ENCODE data around the gene MED12. TPM values are rescaled to one million over a fixed set of nuclear protein-coding genes. Genes with fewer than 3 reads are reported as not detected.

The MED12 gene
- total and polyA plus RNA-seq, 10 of the 15 experiments (the other 5 are each of a cell fraction or from before 2014, with no cell fraction given), result 0.68 to 28.5 (median 13.7) TPM

DNA sequence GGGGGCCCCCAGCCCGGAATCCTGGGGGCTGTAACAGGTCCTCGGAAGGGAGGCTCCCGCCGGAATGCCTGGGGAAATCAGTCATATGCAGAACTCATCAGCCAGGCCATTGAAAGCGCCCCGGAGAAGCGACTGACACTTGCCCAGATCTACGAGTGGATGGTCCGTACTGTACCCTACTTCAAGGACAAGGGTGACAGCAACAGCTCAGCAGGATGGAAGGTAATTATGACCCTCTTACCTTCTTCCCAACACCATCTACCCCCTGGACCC is 21.7 kb upstream of the MED12 start:
- ChIA-PET CTCF (interaction anchor here (1.7 to 2.3 kb wide), 3 partner anchors 15 to 32 kb away, joined by 9 to 22 read pairs (median 10); partner anchors contain the start of genes IL2RG and MED12), POLR2A (interaction anchor here (1.1 to 1.3 kb wide), 2 partner anchors 15 to 85 kb away, joined by 3 to 4 read pairs; partner anchors contain the start of gene IL2RG), RAD21 (ENCODE audit: unreplicated experiment) (interaction anchor here (0.6 to 2.4 kb wide), 4 partner anchors 15 to 187 kb away, joined by 5 to 10 read pairs (median 6); partner anchors contain the start of genes IL2RG and NONO), SMC1A (ENCODE audit: uncharacterized antibody, unreplicated experiment) (interaction anchor here (1.2 to 2.7 kb wide), 3 partner anchors 21 to 83 kb away, joined by 5 to 10 read pairs (median 7); partner anchors contain the start of gene MED12)
- Histone ChIP-seq H3K9ac (ENCODE audit: control insufficient read depth, insufficient read depth, low read length) (peak overlapping the region; percentile 62; the same call in 1 of the 2 replicates), H4K20me1 (ENCODE audit: control insufficient read depth, insufficient read depth) (no peaks in the 10 kb centered on the region), H2AFZ (ENCODE audit: control insufficient read depth, low read depth, low read length) (0 out of 2 replicates have a peak overlapping the region, but pooled peaks have one; percentile 81), H3K36me3 (ENCODE audit: control insufficient read depth in 2 of 2, insufficient read depth in 2 of 2, low read length in 1 of 2) (no peaks in the 10 kb centered on the region), H3K27me3 (replicated peaks in 1 of 2; ENCODE audit: control insufficient read depth in 2 of 2, insufficient read depth in 2 of 2, low read length in 1 of 2) (no peaks in the 10 kb centered on the region), H3K4me2 (ENCODE audit: control insufficient read depth, insufficient read depth) (peak overlapping the region; percentile 79), H3K4me3 (peak overlapping the region; percentile 64), H3K79me2 (ENCODE audit: control insufficient read depth, insufficient read depth, low read length) (no peaks in the 10 kb centered on the region), H3K4me1 (ENCODE audit: control insufficient read depth, insufficient read depth, low read length) (no peaks in the 10 kb centered on the region), H3K9me3 (replicated peaks; ENCODE audit: control insufficient read depth, insufficient read depth, low read length) (no peaks in the 10 kb centered on the region), H3K27ac (ENCODE audit: control insufficient read depth, insufficient read depth) (no peak overlapping the region)
- BruUV-seq (replicated peaks), result no TSS peak
- FAIRE-seq (no peak), DNase-seq (ENCODE audit: low read depth, low spot score) (no peak), ATAC-seq (no peak)
- in situ Hi-C loops (cut with MboI) (no loop called here), intact Hi-C loops (cut with micrococcal nuclease; ENCODE audit: unreplicated experiment) (loop anchor here (10.0 kb wide), 1 partner anchor 188 kb away; the partner anchor contains the start of gene NONO)
- 38% methylated on average over 9 of the region's 9 CpGs for WGBS (ENCODE audit: insufficient coverage, insufficient replicate concordance, low lambda C conversion rate, missing lambda C conversion rate)
- TF ChIP-seq ATF3 (IDR thresholded peaks at IDR 0.05; ENCODE audit: borderline replicate concordance, extremely low read depth, low read depth, low read length) (no peak), MXI1 (IDR thresholded peaks at IDR 0.05; ENCODE audit: low read depth, low read length) (no peak), SREBF1 (IDR thresholded peaks at IDR 0.05; ENCODE audit: low read length) (no peak), CREM (IDR thresholded peaks at IDR 0.05; ENCODE audit: low read depth) (no peak), PML (IDR thresholded peaks at IDR 0.05; ENCODE audit: low read length) (no peak)

DNA sequence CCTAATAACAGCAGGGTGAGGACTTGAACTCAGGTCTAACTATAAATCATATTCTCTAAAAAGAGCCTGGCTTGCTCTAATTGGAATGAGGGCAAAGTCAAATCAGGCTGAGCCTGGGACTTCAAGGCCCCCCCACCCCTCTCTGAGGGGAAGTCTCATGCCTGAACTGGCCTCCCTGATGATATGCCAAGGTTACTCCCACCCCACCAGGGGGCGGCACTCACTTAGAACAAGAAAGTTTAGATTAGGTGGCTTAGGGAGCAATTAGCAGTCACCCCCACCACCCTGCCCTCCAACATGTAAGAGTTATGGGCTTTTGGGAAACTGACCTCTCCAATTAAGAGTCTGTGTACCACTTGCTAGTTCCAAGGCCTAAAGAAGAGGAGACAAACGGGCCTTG is 20.1 kb upstream of the MED12 start:
- ChIA-PET CTCF (interaction anchor here (0.8 to 2.3 kb wide), 6 partner anchors 13 to 82 kb away, joined by 3 to 22 read pairs (median 12); partner anchors contain the start of genes IL2RG and MED12), SMC1A (ENCODE audit: uncharacterized antibody, unreplicated experiment) (interaction anchor here (1.5 to 2.7 kb wide), 3 partner anchors 14 to 80 kb away, joined by 5 to 10 read pairs (median 7); partner anchors contain the start of gene IL2RG), RAD21 (ENCODE audit: unreplicated experiment) (interaction anchor here (1.7 kb wide), 1 partner anchor 32 kb away, joined by 6 read pairs; no protein-coding TSS in a partner anchor), POLR2A (interaction anchor here (0.9 to 1.0 kb wide), 4 partner anchors 10 to 84 kb away, joined by 3 to 4 read pairs (median 3); no protein-coding TSS in a partner anchor)
- Histone ChIP-seq H3K36me3 (ENCODE audit: control insufficient read depth in 2 of 2, insufficient read depth in 2 of 2, low read length in 1 of 2) (no peaks in the 10 kb centered on the region), H3K79me2 (ENCODE audit: control insufficient read depth, insufficient read depth, low read length) (no peaks in the 10 kb centered on the region), H4K20me1 (ENCODE audit: control insufficient read depth, insufficient read depth) (no peaks in the 10 kb centered on the region), H3K9ac (ENCODE audit: control insufficient read depth, insufficient read depth, low read length) (no peak overlapping the region), H3K9me3 (replicated peaks; ENCODE audit: control insufficient read depth, insufficient read depth, low read length) (no peaks in the 10 kb centered on the region), H3K4me1 (ENCODE audit: control insufficient read depth, insufficient read depth, low read length) (no peaks in the 10 kb centered on the region), H3K4me3 (no peak overlapping the region), H2AFZ (ENCODE audit: control insufficient read depth, low read depth, low read length) (no peak overlapping the region), H3K27me3 (replicated peaks in 1 of 2; ENCODE audit: control insufficient read depth in 2 of 2, insufficient read depth in 2 of 2, low read length in 1 of 2) (no peaks in the 10 kb centered on the region), H3K27ac (ENCODE audit: control insufficient read depth, insufficient read depth) (no peak overlapping the region), H3K4me2 (ENCODE audit: control insufficient read depth, insufficient read depth) (no peak overlapping the region)
- DNase-seq (ENCODE audit: low read depth, low spot score) (no peak), FAIRE-seq (peak; percentile 52), ATAC-seq (peak; percentile 61)
- no TSS peak for BruUV-seq (replicated peaks)
- 0% methylated on average over 2 of the region's 2 CpGs for WGBS (ENCODE audit: insufficient coverage, insufficient replicate concordance, low lambda C conversion rate, missing lambda C conversion rate)
- in situ Hi-C loops (cut with MboI), result no loop called here
- intact Hi-C loops (cut with micrococcal nuclease; ENCODE audit: unreplicated experiment), result loop anchor here (1.0 to 10.0 kb wide), 3 partner anchors 31 to 186 kb away; partner anchors contain the start of gene NONO
- TF ChIP-seq SPI1 (IDR thresholded peaks at IDR 0.05; ENCODE audit: borderline replicate concordance, insufficient read depth, low read depth, low read length), result peak; percentile 19; the same call in 1 of the 2 replicates
- no peak for TF ChIP-seq CUX1 (IDR thresholded peaks at IDR 0.05; ENCODE audit: insufficient replicate concordance, low read depth, low read length)
- TF ChIP-seq RELA (IDR thresholded peaks at IDR 0.05; ENCODE audit: borderline replicate concordance, partially characterized antibody), result peak; percentile 40
